Tongue (tissue), 2 donors: ENCODE measurements around the gene HTR6. TPM values are rescaled to one million over a fixed set of nuclear protein-coding genes. Genes with fewer than 3 reads are reported as not detected.
"Not testable (repeated sequence)": the region's sequence is repeated elsewhere in the genome, so short reads cannot be mapped to it uniquely, and the experiment has no call there.

Source experiments
- DNase-seq: peaks from one replicate; pipeline ENCODE4 v3.0.0-alpha.2; 2015
- total RNA-seq: library from RNA; depleted of rRNA; stranded (reverse); fragments of >200 nt; gene quantifications from one replicate; pipeline ENCODE4 v1.2.3, GENCODE V29; 2014

HTR6 gene
- total RNA-seq, result not detected

DNA sequence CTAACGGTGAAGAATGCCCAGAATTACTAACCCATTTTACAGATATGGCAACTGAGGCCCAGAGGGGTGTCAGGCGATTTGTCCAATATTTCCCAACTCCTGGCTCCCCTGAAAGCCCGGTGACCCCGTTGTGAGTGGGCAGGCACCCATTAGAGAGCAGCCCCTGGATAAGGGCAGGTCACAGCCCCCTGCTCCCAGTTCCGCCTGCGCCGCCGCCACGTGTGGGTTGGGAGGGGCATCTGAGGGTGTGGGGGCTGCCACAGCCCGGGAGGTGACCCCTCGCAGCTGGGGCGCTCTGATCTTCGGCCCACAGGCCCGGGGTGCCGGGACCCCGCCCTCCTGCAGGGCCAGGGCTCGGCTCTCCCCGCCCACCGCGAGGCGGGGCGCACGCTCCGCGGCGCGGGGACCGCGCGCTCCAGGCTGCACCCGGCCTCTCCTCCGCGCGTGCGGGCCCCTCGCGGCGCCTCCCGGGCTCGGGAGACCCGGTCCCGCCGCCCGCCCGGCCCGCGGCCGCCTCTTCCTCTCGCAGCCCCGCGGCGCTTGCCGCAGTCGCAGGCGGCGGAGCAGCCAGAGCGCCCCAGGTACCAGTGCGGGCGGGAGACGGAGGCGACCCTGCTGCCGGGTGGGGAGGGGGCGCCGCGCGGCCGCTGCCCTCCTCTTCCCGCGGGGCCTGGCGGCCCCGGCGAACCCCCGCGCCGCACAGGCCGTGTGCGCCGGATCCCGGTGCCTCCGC is at the start of gene HTR6:
Gene HTR6, plus strand, starts transcription at position 423 of the 733 bp plus-strand sequence. CDS start 879 bp downstream, outside the sequence.
- no peak for DNase-seq

DNA sequence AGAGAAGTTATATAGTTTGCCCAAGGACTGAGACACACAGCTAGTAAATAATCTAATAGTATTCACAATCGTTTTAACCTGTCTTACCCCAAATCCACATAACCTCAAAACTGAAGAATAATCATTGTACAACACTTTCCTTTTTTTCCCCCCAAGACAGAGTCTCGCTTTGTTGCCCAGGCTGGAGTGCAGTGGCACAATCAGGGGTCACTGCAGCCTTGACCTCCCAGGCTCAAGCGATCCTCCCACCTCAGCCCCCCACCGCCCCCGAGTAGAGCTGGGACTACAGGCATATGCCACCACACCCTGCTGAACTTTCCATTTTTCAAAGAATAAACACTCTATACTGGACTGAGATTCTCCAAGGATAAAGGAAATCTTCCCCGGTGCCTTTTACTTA is 49.2 kb upstream of the HTR6 start:
- no peak for DNase-seq

DNA sequence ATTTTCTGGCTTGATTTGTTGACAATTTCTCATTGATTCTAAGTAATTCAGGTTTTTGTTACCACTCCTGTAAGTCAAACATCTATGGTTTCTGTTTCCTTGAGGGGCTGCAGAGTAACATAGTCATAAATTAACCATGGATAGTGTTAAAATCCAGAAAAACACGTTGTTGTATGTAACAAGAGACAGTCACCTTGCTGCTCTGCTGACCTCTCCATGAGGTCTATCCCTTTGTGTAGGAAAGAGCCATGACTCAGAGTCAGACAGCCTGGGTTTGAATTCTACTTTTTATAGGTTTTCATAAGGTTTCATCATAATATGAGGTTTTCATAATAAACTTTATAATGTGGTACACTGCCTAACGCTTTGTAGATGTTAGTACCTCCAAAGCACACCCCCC is 48.2 kb upstream of the HTR6 start:
- DNase-seq, result no peak

DNA sequence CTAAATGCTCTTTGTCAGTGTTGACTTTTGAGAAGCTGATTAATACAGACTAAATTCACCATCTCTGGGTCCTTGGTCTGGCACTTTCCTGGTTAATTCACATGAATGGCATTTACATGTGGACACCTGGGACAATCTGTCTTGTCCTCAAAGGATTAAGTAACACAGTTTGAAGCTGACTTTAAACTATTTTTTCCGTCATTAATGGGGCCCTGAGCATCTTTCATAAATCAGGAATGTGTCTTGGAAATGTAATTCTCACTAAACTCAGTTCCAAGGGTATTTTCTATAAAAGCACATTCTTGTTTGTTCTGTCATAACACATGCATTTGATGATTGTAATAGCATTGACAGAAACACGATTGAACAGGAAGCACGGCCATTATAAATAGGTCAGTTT is 47.3 kb upstream of the HTR6 start:
- no peak for DNase-seq

DNA sequence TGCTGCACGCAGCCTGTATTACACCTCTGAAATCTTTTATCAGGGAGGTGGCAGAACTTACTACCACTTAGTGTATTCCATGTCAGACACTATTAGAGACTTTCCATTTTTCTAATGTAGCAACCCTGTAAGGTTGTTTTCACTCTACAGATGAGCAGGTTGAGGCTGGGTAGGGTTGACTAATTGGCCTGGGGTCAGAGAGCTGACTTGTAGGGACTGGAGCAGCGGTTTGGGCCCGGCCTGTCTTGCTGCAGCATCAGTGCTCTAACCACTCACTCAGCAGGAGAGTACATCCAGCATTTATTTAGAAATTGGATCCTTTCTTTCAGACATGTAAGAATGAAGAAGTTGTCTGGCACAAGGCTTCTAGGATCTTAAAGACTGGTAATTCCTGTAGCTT is 46.2 kb upstream of the HTR6 start:
- DNase-seq, result no peak

DNA sequence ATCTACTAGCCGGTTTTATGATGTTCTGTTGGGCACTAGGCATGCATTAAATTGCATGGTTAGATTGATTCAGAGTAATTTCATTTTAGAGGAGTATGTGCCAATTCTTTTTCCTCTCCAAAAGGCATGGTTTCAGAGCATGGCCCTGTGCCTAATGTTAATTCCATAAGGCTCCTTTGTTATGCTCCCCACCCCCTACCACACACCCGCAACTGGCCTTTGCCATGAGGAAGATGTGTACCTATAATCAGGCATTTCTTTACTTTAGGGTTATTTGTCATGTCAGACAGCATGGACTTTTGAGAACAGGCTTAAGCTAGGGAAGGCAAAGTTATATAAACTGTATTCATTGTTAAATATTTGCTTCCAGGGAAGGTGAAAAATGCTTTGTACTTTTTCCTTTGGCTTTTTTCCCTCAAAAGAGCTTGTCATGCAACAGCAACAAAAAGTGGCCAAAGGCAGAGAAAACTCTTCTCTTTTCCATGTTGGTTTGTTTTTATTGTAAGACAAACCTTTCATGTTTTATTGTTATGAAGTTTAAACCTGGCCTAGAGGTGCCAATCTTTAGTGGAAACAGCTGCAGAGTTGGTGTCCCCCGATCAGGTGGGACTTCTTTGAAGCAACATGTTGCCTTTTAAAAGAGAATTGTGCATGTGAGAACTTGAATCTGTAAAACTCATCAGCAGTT is 44.8 kb upstream of the HTR6 start:
- peak; percentile 52 for DNase-seq

DNA sequence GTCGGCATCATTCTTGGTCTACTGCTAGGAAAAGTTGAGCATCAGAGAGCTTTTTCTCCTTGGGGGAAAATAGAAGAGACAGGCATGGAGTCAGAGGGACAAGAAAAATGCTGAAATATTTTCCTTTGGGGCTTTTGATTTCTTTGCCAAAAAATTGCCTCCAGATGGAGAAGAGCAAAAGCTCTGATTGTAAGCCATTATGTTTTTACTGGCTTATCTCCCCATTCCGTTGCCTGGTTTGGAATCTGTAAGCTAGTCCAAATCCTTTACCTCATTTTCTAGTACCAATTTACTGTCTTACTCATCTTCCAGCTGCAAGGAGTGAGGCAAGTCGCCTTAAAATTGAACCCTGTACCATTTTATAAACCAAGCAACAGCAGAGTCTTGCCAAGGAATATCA is 43.9 kb upstream of the HTR6 start:
- no peak for DNase-seq

DNA sequence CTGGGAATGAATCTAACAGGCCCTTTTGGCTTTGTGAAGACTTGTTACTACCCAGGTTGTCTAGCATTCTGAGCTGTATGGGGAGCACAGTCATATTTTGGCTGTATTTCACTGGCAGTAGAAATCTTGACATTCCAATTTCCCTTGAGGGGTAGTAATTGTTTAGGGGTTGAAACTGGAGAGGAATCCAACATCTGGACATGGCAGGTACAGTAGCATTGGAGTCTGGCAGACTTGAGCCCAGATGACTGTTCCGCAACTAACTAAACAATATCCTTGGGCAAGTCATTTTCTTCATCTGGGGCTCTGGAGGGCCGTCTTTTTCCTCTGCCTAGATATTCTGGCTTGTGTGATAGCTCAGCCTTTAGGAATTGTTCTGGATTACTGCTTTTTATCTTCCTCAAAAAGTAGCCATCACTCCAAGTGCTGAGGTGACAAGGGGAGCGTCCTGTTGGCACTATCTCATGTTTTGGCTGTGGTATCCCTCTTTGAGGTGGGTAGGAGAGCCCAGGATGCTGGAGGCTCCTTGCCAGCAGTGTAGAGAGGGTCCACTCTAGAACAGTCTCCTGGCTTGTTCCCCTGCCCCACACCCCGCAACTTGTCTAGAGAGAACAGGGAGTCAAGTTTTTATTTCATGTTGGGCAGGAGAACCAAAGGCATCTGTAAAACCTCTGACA is 43.3 kb upstream of the HTR6 start:
- DNase-seq, result no peak

DNA sequence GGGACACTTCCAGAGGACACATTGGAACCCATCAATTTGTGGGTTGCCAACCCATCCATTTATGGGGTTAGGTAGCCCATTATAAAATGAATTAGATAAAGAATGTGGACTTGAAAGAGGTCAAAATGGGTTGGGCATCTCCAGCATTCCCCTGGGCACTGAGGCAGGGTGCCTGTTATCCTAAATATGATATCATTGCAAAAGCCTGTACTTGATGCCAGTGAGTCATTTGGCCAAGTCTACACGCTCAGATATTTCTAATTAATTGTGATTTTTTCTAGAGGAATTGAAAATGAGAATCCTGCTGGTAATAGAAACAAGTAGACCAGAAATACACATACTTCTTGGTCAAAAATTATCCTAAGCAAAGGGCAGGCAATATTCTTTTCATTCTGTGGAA is 42.5 kb upstream of the HTR6 start:
- no peak for DNase-seq

DNA sequence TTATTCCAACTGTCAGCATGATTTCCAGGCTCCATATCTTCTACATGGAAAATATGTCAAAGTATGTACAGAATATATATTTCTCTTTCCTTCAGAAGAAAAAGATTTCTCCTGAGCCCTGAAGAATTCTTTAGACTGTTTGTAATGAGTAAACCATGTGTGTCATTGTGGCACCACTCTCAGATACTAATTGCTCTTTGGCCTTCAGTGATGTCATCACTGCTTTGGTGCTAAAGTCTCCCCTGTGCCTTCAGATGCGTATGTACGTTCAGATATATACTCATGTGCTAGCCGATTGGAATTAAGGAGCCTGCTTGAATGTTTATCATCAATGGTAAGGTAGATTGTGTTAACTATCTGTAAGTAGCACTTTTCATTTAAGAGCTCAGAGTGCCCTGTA is 41.2 kb upstream of the HTR6 start:
- no peak for DNase-seq

DNA sequence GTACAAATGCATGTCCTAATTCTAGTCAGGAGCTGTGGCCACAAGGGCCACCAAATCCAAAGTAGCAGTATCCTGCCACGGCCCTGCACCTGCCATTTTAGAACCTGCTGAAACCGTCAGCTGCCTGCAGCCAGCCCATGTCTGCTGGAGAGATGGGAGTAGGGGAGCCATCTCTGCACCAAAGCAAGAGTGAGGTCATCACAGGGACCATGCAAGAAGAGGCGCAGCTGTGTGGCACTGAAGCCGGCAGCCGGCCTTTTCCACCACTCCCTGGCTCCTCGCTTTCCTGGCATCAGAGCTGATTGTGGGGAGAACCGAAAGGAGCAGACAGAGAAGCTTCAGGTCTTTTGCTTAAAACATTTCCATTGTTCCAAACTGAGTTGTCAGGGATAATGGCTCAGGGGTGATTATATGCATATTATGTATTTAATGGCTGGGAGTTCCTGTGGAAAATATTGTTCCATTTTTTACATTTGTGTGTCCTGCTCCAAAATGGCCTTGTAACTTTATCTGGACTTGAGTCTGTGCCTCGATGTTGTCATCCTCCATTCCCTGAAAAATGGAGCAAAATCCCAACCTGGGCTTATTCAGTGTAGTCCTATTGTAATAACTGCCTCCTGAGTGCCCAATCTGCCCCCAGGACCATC is 39.3 kb upstream of the HTR6 start:
- DNase-seq, result peak; percentile 37

DNA sequence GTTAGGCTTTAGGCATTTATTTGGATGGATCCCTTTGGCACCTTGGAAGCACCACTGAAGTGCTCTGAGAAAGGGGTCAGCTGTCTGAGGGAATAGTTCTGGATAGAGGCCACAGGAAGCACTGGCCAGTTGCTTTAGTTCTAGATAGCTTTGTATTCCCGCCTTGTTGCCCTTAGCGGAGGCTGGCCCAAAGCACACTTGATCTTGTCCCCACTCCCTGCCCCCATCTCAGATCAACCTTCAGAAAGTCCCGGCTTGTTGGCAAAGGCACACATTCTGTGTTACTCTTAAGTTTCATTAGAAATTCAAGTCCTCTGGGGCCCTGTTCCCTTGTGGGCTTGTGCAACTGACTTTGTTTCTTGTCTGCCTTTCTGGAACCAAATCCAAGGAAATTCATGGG is 35.8 kb upstream of the HTR6 start:
- DNase-seq, result no peak

DNA sequence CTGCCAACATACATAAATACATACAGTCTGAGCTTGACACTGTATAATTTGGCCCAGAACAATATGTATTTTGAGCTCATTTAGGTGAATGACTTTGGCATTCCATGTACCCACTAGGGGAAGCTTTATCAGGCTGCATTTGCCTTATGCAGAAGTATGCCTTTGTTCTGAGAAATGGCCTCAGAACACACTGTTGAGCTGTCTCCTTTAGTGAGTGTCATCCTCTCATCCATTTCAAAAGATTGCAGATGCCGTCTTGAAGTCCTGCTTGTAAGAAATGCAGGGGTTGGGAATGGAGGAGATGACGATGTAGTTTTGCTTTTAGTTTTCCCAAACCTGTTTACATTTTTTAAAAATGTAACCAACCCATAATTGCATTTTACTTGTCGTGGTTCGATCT is 35.3 kb upstream of the HTR6 start:
- no peak for DNase-seq

DNA sequence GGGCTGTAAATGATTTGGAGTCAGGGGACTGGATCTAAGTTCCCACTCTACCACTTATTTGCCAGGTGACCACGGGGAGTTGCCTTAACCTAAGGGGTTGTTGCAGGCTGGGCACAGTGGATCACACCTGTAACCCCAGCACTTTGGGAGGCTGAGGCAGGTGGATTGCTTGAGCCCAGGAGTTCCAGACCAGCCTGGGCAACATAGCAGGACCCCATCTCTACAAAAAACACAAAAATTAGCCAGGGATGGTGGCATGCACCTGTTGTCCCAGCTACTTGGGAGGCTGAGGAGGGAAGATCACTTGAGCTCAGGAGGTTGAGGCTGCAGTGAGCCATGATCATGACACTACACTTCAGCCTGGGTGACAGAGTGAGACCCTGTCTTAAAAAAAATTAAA is 34.5 kb upstream of the HTR6 start:
- not testable (repeated sequence) for DNase-seq

DNA sequence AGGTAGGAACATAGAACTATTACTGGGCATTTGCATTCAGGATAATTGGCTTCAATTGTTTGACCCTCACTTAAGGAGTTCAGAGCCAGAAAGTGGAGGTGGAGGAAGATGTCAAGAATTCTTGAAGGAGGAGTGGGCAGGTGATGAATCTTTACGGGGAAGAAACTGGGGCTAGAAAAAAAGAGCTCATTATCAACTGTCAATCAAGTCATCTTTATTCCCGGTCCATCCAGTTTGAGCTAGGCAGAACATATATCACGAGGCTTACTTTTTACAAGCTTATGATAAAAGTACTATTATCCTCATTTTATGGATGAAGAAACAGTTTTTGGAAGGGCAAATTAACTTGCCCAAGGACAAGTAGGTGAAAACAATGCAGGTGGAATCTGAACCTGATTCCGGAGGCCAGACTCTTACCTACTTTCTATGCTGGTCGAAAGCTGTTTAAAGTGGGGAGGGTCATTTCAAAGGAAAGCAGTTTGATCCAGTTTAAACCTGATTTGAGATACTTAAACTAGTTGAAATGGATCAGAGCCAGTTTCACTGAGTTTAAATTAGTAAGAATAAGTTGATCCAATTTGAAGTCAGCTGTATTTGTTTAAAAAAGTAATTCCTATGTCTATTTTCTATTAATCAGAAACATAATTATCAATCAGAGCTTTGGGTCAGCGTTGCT is 33.8 kb upstream of the HTR6 start:
- DNase-seq, result no peak

DNA sequence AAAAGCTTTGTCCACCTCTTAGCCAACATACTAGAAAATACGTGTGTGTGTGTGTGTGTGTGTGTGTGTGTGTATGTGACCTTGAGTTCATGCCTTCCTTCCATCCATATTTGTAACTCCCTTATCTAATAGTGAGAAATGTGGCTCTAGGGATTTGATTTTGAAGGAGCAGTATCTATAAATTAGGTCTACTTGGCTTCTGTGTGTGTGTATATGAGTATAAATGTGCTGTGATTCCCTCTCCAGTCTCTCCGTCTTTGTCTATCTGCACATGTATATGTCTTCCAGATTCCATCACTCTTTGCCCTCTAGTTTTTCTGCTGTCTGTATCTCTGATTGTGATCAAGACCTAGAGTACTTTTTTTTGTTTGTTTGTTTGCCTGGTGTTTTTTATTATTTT is 32.5 kb upstream of the HTR6 start:
- no peak for DNase-seq

DNA sequence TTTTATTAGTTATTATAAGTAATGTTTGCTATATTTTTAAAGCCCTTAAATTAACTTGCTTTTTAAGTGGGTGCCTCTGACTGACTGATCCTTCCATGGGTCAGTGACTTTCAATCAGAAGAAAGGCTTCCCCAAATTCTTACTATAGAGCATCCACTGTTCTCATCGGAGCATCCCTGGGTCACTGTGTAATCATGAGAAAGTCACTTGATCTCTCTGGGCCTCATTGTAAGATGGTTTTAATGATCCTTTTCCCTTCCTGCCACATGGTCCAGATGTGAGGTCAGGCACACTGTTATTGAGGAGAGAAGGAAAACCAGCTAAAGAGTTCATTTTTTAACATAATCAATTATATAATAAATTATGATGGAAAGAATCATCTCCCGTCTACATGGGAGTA is 31.6 kb upstream of the HTR6 start:
- no peak for DNase-seq

DNA sequence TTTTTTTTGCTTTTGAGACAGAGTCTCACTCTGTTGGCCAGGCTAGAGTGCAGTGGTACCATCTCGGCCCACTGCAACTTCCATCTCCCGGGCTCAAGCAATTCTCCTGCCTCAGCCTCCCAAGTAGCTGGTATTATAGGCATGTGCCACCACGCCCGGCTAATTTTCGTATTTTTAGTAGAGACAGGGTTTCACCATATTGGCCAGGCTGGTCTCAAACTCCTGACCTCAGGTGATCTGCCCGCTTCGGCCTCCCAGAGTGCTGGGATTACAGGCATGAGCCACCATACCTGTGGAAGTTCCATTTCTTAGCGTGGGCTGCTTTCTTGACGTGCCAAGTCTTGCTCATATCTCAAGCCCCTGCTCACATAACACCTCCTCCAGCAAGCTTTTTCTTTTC is 29.6 kb upstream of the HTR6 start:
- not testable (repeated sequence) for DNase-seq

DNA sequence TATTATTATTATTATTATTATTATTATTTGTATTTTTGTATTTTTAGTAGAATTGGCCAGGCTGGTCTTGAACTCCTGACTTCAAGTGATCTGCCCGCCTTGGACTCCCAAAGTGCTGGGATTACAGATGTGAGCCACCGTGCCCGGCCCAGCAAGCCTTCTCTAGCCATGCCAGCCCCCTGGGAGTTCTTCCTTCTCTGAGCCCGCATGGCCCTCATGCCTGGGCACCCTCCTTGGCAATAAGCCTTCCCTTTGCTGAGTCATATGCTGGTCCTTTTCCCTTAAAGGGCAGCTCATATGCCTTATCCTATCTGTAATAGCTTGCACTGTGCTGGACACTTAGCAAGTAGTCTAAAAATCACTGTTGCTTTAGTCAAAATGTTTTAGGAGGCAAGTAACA is 29.0 kb upstream of the HTR6 start:
- DNase-seq, result no peak

DNA sequence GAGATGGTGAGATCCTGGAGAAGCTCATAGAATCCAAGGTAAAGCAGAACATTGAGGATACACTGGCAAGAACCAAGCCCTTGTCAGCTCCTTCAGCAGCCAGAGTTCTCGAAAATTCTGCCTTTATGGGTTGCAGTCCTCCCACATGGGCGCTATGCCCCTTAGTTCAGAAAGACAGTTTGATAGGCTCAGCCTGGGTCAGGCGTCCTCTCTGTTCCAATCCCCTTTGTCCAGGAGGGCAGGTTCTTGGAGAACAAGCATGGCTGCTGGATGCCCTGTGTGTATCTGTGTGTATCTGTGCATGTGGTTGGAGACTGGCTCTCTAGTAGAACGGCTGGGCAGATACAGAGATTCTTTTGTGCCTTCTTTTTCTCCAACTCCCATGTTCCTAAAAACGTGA is 28.6 kb upstream of the HTR6 start:
- DNase-seq, result no peak

DNA sequence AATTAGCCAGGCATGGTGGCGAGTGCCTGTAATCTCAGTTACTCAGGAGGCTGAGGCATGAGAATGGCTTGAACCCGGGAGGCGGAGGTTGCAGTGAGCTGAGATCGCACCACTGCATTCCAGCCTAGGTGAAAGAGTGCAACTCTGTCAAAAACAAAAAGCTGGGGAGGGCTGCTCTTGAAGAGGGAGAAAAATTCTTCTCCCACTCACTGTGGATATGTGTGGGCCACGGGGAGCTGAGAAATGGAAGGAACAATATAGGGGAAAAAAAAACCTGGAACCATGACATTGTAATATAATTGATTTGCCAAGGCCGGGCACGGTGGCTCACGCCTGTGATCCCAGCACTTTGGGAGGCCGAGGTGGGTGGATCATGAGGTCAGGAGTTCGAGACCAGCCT is 27.9 kb upstream of the HTR6 start:
- not testable (repeated sequence) for DNase-seq

DNA sequence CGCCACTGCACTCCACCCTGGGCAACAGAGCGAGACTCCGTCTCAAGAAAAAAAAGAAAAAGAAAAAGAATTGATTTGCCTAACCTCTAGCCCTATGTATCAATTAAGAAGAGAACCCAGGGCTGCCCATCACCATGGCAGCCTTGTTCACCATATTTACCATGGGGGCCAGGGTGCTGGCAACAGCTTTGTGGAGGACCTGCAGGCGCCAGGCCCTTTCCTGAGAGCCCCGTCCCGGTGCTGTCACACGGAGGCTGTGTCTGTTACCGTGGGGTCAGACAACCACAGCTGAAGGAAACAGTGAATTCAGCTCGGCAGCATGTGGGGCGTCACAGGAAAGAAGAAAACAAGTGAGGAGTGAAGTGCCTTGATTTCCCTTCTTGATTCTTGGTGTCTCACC is 27.1 kb upstream of the HTR6 start:
- no peak for DNase-seq

DNA sequence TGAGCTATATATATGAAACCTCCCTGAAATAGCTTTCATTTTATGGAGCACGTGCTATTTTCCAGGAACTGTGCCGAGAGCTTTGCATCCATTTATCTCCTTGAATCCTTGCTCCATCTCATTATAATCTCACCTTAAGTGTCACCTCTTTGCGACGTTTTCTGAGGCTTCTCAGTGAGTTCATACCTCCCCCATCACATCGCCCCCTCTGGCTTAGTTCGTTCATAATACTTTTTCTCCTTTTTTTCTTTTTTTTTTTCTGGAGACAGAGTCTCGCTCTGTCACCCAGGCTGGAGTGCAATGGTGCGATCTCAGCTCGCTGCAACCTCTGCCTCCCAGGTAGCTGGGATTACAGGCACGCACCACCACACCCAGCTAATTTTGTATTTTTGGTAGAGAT is 25.4 kb upstream of the HTR6 start:
- not testable (repeated sequence) for DNase-seq
